IMR-90 (cell line): ENCODE data around the gene KCNA10. TPM values are rescaled to one million over a fixed set of nuclear protein-coding genes. Genes with fewer than 3 reads are reported as not detected.

Experiments used
- ATAC-seq: fragments of 200-7000 bp; cut with Tn5 transposase; 2 replicates; pipeline ENCODE4 v1.9.1; 2020; ENCODE audit warnings: low read depth, mild to moderate bottlenecking, moderate library complexity
- BruUV-seq: library from RNA; stranded (reverse); fragments of 400-500 nt; replicated peaks from 2 replicates; lab custom pipeline; 2021; lab: Mats Ljungman, UMichigan
- CTCF ChIA-PET: fragments of 300-600 bp; formaldehyde crosslinking; extraction: SDS; loops from one replicate; lab custom pipeline; 2021; ENCODE audit warnings: antibody characterized with exemption; lab: Yijun Ruan, JAX
- POLR2A ChIA-PET: fragments of 300-600 bp; sonication (Branson Sonifier 250); formaldehyde crosslinking; loops from one replicate; lab custom pipeline; 2022; ENCODE audit warnings: antibody characterized with exemption; ENCODE audit not compliant: unreplicated experiment; lab: Charles Lee
- DNase-seq: peaks from one replicate; pipeline ENCODE4 v3.0.0; 2013
- H2AFZ ChIP-seq: replicated peaks from 2 replicates; pipeline ENCODE3; 2013; ENCODE audit warnings: low read length, mild to moderate bottlenecking; ENCODE audit not compliant: poor library complexity
- H2AK5ac ChIP-seq: 2 replicates; pipeline ENCODE4 v1.6.1; 2013; ENCODE audit warnings: low read depth, low read length, inconsistent platforms
- H2AK9ac ChIP-seq: replicated peaks from 2 replicates; pipeline ENCODE3; 2013; ENCODE audit warnings: mild to moderate bottlenecking, low read depth, low read length, moderate library complexity; ENCODE audit not compliant: poor library complexity
- H2BK120ac ChIP-seq: 2 replicates; pipeline ENCODE4 v1.6.1; 2013; ENCODE audit warnings: low read depth, low read length, inconsistent platforms
- H2BK15ac ChIP-seq: 3 replicates; pipeline ENCODE4 v1.6.1; 2013; ENCODE audit warnings: low read depth, low read length, inconsistent platforms
- H2BK20ac ChIP-seq: 2 replicates; pipeline ENCODE4 v1.6.1; 2013; ENCODE audit warnings: low read depth, mild to moderate bottlenecking, inconsistent platforms, low read length, moderate library complexity
- H2BK5ac ChIP-seq: 2 replicates; pipeline ENCODE4 v1.6.1; 2013; ENCODE audit warnings: mild to moderate bottlenecking, low read depth, low read length, inconsistent platforms; ENCODE audit not compliant: poor library complexity, severe bottlenecking
- H3K14ac ChIP-seq: replicated peaks from 2 replicates; pipeline ENCODE4 v1.6.1; 2013; ENCODE audit warnings: low read depth, low read length, inconsistent platforms
- H3K18ac ChIP-seq: 2 replicates; pipeline ENCODE4 v1.6.1; 2013; ENCODE audit warnings: low read depth, low read length, control low read depth
- H3K23ac ChIP-seq: 2 replicates; pipeline ENCODE4 v1.6.1; 2013; ENCODE audit warnings: low read depth, low read length, inconsistent platforms
- H3K27ac ChIP-seq: 2 replicates; pipeline ENCODE4 v1.5.1; 2013; ENCODE audit warnings: mild to moderate bottlenecking, control low read depth, low read length; ENCODE audit not compliant: insufficient read depth
- H3K27me3 ChIP-seq: 2 replicates; pipeline ENCODE4 v1.6.1; 2013; ENCODE audit warnings: low read length; ENCODE audit not compliant: control insufficient read depth, insufficient read depth
- H3K36me3 ChIP-seq: 2 replicates; pipeline ENCODE4 v1.6.1; 2013; ENCODE audit warnings: low read length, mixed read lengths; ENCODE audit not compliant: control insufficient read depth, insufficient read depth
- H3K4ac ChIP-seq: 2 replicates; pipeline ENCODE4 v1.6.1; 2013; ENCODE audit warnings: low read depth, low read length, inconsistent platforms
- H3K4me1 ChIP-seq: 2 replicates; pipeline ENCODE4 v1.6.1; 2013; ENCODE audit warnings: low read length, mixed read lengths; ENCODE audit not compliant: control insufficient read depth, insufficient read depth
- H3K4me2 ChIP-seq: 2 replicates; pipeline ENCODE4 v1.6.1; 2013; ENCODE audit warnings: low read depth, mild to moderate bottlenecking, control low read depth, low read length, moderate library complexity
- H3K4me3 ChIP-seq: 2 replicates; pipeline ENCODE4 v1.5.1; 2013; ENCODE audit warnings: low read depth, mild to moderate bottlenecking, control low read depth, low read length, moderate library complexity; ENCODE audit not compliant: insufficient read depth
- H3K56ac ChIP-seq: 2 replicates; pipeline ENCODE4 v1.6.1; 2013; ENCODE audit warnings: low read length, inconsistent platforms; ENCODE audit not compliant: insufficient read depth; ENCODE audit errors: extremely low read depth
- H3K79me1 ChIP-seq, 2 experiments: 2 replicates each; pipeline ENCODE4 v1.6.1; 2013; ENCODE audit warnings: low read length in 2 of 2, inconsistent platforms in 1 of 2, low read depth in 1 of 2
- H3K9ac ChIP-seq: 2 replicates; pipeline ENCODE4 v1.6.1; 2013; ENCODE audit warnings: low read depth, low read length, control low read depth
- H3K9me1 ChIP-seq: 2 replicates; pipeline ENCODE4 v1.6.1; 2013; ENCODE audit warnings: low read length, inconsistent platforms; ENCODE audit not compliant: insufficient read depth
- H3K9me3 ChIP-seq: 2 replicates; pipeline ENCODE4 v1.6.1; 2013; ENCODE audit warnings: low read length; ENCODE audit not compliant: control insufficient read depth, insufficient read depth
- H4K20me1 ChIP-seq: 2 replicates; pipeline ENCODE4 v1.6.1; 2013; ENCODE audit warnings: low read length, inconsistent platforms; ENCODE audit not compliant: insufficient read depth
- H4K5ac ChIP-seq: 2 replicates; pipeline ENCODE4 v1.6.1; 2013; ENCODE audit warnings: mild to moderate bottlenecking, low read depth, low read length, control low read depth
- H4K8ac ChIP-seq, 2 experiments: 2 replicates each; pipeline ENCODE4 v1.6.1; 2013; ENCODE audit warnings: low read depth in 2 of 2, low read length in 2 of 2, control low read depth in 1 of 2, inconsistent platforms in 1 of 2
- H4K91ac ChIP-seq: 2 replicates; pipeline ENCODE4 v1.6.1; 2013; ENCODE audit warnings: low read depth, low read length, inconsistent platforms; ENCODE audit not compliant: insufficient read depth
- BHLHE40 ChIP-seq: fragments of 150-350 bp; IDR thresholded peaks from 2 replicates; pipeline ENCODE4 v1.6.1; 2016; ENCODE audit warnings: mild to moderate bottlenecking, low read depth, low read length
- CEBPB ChIP-seq: IDR thresholded peaks from 2 replicates; pipeline ENCODE4 v1.6.1; 2012; ENCODE audit warnings: low read depth, low read length, improper control_type of control experiment
- CHD1 ChIP-seq: IDR thresholded peaks from 2 replicates; pipeline ENCODE4 v1.6.1; 2012; ENCODE audit warnings: low read depth, low read length, improper control_type of control experiment
- FOS ChIP-seq: fragments of 150-350 bp; IDR thresholded peaks from 2 replicates; pipeline ENCODE4 v1.6.1; 2016; ENCODE audit warnings: low read depth, low read length
- MAFK ChIP-seq: IDR thresholded peaks from 2 replicates; pipeline ENCODE4 v1.6.1; 2012; ENCODE audit warnings: low read depth, low read length, improper control_type of control experiment
- MAZ ChIP-seq: IDR thresholded peaks from 2 replicates; pipeline ENCODE4 v1.6.1; 2012; ENCODE audit warnings: low read depth, mild to moderate bottlenecking, low read length, improper control_type of control experiment, moderate library complexity, borderline replicate concordance
- MXI1 ChIP-seq: IDR thresholded peaks from 2 replicates; pipeline ENCODE4 v1.6.1; 2012; ENCODE audit warnings: low read depth, mild to moderate bottlenecking, low read length, moderate library complexity, borderline replicate concordance
- NFE2L2 ChIP-seq: fragments of 150-350 bp; IDR thresholded peaks from 2 replicates; pipeline ENCODE4 v1.6.1; 2016; ENCODE audit warnings: low read depth, mild to moderate bottlenecking, low read length
- POLR2A ChIP-seq: IDR thresholded peaks from 2 replicates; pipeline ENCODE4 v1.6.1; 2012; ENCODE audit warnings: mild to moderate bottlenecking, low read depth, low read length
- RAD21 ChIP-seq: IDR thresholded peaks from 2 replicates; pipeline ENCODE4 v1.6.1; 2012; ENCODE audit warnings: low read length, improper control_type of control experiment
- RCOR1 ChIP-seq: IDR thresholded peaks from 2 replicates; pipeline ENCODE4 v1.6.1; 2012; ENCODE audit warnings: mild to moderate bottlenecking, low read length, improper control_type of control experiment; ENCODE audit not compliant: insufficient replicate concordance
- RFX5 ChIP-seq: IDR thresholded peaks from 2 replicates; pipeline ENCODE4 v1.8.0; 2012; ENCODE audit warnings: low read depth, mild to moderate bottlenecking, low read length, moderate library complexity
- SMC3 ChIP-seq: fragments of 150-350 bp; IDR thresholded peaks from 2 replicates; pipeline ENCODE4 v1.6.1; 2016; ENCODE audit warnings: low read depth, mild to moderate bottlenecking, antibody characterized with exemption, low read length, moderate library complexity
- WGBS, 2 experiments: methylation state at CpG; one replicate each; pipeline versions ENCODE4 v1.1.5 to v1.1.7; 2013; ENCODE audit warnings: missing lambda C conversion rate in 2 of 2; ENCODE audit not compliant: insufficient read length in 1 of 2; ENCODE audit errors: extremely low coverage in 2 of 2; 5-methylcytosine and 5-hydroxymethylcytosine counted together
- dilution Hi-C: fragments of 300-500 bp; cut with HindIII; formaldehyde crosslinking; loops from one replicate; pipeline ENCODE4 v1.14.3; 2018; ENCODE audit warnings: low sequenced_read_pairs; ENCODE audit not compliant: unreplicated experiment
- in situ Hi-C: fragments of 300-500 bp; cut with MboI; formaldehyde crosslinking; loops from 3 replicates; pipeline ENCODE4 v1.14.3; 2019; ENCODE audit warnings: low sequenced_read_pairs, inconsistent platforms, mixed read lengths
- intact Hi-C: fragments of 100-400 bp; cut with micrococcal nuclease; formaldehyde crosslinking; loops from 2 replicates; pipeline ENCODE4 v1.10.0; 2022
- polyA plus RNA-seq, 3 experiments: library from polyadenylated mRNA; depleted of rRNA; stranded (reverse); fragments of >200 nt; gene quantifications; 2 replicates each; pipeline ENCODE4 v1.2.3, GENCODE V29; 2012; ENCODE audit warnings: low replicate concordance in 1 of 3
- total RNA-seq: library from RNA; depleted of rRNA; stranded (reverse); fragments of >200 nt; gene quantifications from 2 replicates; pipeline ENCODE4 v1.2.3, GENCODE V29; 2012
- TF ChIP-seq, protein P1 (sequence below): conservative IDR thresholded peaks from 2 replicates; pipeline ENCODE4 v1.5.1; 2012; ENCODE audit warnings: mild to moderate bottlenecking, low read depth, low read length, improper control_type of control experiment
- TF ChIP-seq, protein P2 (sequence below): fragments of 150-350 bp; IDR thresholded peaks from 2 replicates; pipeline ENCODE4 v1.6.1; 2017; ENCODE audit warnings: mild to moderate bottlenecking, antibody characterized with exemption, low read length, low read depth
- TF ChIP-seq, protein P3 (sequence below): fragments of 150-350 bp; IDR thresholded peaks from 2 replicates; pipeline ENCODE4 v1.6.1; 2016; ENCODE audit warnings: low read depth, mild to moderate bottlenecking, low read length, moderate library complexity, borderline replicate concordance

Gene KCNA10
- total and polyA plus RNA-seq, 2 of the 4 experiments (the other 2 are of a cell fraction): not detected

DNA sequence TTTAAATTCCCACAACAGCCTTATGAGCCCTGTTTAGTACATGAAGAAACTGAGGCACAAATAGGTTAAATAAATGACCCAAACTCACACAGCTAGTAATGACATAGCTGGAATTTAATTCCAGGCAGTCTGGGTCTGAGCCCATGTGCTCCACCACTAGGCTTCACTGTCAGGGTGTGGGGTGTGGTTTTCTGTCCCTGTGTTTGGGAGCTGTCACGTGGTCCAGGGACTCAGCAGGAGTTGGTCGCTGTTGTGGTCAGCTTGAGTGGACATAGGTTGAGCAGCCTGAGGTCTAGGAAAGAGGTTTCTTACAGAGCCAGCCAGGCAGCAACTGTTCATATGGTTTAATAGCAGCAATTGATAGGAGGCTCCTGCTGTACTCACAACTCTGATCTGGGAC is 28.0 kb upstream of the KCNA10 start:
- H3K9me3 ChIP-seq: no peaks in the 10 kb centered on the region
- no peak overlapping the region for H4K5ac ChIP-seq
- no peak overlapping the region for H3K4ac ChIP-seq
- H3K4me2 ChIP-seq: no peak overlapping the region
- no peak overlapping the region for H3K14ac ChIP-seq
- no peak overlapping the region for H4K91ac ChIP-seq
- H2AFZ ChIP-seq: no peak overlapping the region
- no peak overlapping the region for H2BK15ac ChIP-seq
- no peak overlapping the region for H3K4me3 ChIP-seq
- H2AK5ac ChIP-seq: no peak overlapping the region
- H3K18ac ChIP-seq: no peak overlapping the region
- H3K27me3 ChIP-seq: peaks cover 9% of the 10 kb centered on the region
- H3K23ac ChIP-seq: no peak overlapping the region
- POLR2A ChIA-PET: no interaction called here
- H2BK120ac ChIP-seq: no peak overlapping the region
- ATAC-seq (no peak), DNase-seq (no peak)
- CTCF ChIA-PET: no interaction called here
- in situ Hi-C loops (no loop called here), intact Hi-C loops (no loop called here), dilution Hi-C loops (no loop called here)
- no peaks in the 10 kb centered on the region for H3K79me1 ChIP-seq
- H3K56ac ChIP-seq: no peak overlapping the region
- H3K9me1 ChIP-seq: no peaks in the 10 kb centered on the region
- H2AK9ac ChIP-seq: no peak overlapping the region
- H3K36me3 ChIP-seq: no peaks in the 10 kb centered on the region
- WGBS, 2 experiments: no CpG with 5 or more reads among the region's 2 CpGs
- H2BK5ac ChIP-seq: no peak overlapping the region
- no peak overlapping the region for H2BK20ac ChIP-seq
- no peak for TF ChIP-seq FOS
- TF ChIP-seq BHLHE40: no peak
- no peak for TF ChIP-seq RCOR1
- no peak for TF ChIP-seq CEBPB
- no peak for TF ChIP-seq RFX5
- TF ChIP-seq MAFK: no peak
- TF ChIP-seq, protein P1, sequence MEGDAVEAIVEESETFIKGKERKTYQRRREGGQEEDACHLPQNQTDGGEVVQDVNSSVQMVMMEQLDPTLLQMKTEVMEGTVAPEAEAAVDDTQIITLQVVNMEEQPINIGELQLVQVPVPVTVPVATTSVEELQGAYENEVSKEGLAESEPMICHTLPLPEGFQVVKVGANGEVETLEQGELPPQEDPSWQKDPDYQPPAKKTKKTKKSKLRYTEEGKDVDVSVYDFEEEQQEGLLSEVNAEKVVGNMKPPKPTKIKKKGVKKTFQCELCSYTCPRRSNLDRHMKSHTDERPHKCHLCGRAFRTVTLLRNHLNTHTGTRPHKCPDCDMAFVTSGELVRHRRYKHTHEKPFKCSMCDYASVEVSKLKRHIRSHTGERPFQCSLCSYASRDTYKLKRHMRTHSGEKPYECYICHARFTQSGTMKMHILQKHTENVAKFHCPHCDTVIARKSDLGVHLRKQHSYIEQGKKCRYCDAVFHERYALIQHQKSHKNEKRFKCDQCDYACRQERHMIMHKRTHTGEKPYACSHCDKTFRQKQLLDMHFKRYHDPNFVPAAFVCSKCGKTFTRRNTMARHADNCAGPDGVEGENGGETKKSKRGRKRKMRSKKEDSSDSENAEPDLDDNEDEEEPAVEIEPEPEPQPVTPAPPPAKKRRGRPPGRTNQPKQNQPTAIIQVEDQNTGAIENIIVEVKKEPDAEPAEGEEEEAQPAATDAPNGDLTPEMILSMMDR: no peak
- TF ChIP-seq RAD21: no peak
- TF ChIP-seq, protein P2, sequence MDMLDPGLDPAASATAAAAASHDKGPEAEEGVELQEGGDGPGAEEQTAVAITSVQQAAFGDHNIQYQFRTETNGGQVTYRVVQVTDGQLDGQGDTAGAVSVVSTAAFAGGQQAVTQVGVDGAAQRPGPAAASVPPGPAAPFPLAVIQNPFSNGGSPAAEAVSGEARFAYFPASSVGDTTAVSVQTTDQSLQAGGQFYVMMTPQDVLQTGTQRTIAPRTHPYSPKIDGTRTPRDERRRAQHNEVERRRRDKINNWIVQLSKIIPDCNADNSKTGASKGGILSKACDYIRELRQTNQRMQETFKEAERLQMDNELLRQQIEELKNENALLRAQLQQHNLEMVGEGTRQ: no peak
- TF ChIP-seq NFE2L2: no peak
- no peak for TF ChIP-seq SMC3
- TF ChIP-seq, protein P3, sequence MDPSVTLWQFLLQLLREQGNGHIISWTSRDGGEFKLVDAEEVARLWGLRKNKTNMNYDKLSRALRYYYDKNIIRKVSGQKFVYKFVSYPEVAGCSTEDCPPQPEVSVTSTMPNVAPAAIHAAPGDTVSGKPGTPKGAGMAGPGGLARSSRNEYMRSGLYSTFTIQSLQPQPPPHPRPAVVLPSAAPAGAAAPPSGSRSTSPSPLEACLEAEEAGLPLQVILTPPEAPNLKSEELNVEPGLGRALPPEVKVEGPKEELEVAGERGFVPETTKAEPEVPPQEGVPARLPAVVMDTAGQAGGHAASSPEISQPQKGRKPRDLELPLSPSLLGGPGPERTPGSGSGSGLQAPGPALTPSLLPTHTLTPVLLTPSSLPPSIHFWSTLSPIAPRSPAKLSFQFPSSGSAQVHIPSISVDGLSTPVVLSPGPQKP: no peak
- no peak for TF ChIP-seq POLR2A
- no peak for TF ChIP-seq MXI1
- no peak for TF ChIP-seq CHD1
- no peak for TF ChIP-seq MAZ
- BruUV-seq: no TSS peak
- no peak overlapping the region for H3K27ac ChIP-seq
- H3K4me1 ChIP-seq: no peaks in the 10 kb centered on the region
- H3K9ac ChIP-seq: no peak overlapping the region
- H4K8ac ChIP-seq: no peak overlapping the region
- no peaks in the 10 kb centered on the region for H4K20me1 ChIP-seq
